GM23248 (cell line): ENCODE data around the gene HDHD5.

Experiments used
- EZH2 ChIP-seq: fragments of 200-600 bp; sonication (generic); IDR thresholded peaks from 2 replicates; pipeline ENCODE4 v1.6.1; 2018; ENCODE audit warnings: antibody characterized with exemption, mild to moderate bottlenecking; ENCODE audit not compliant: insufficient read depth, poor library complexity, severe bottlenecking
- EZH2phosphoT487 ChIP-seq: fragments of 200-600 bp; sonication (generic); IDR thresholded peaks from 2 replicates; pipeline ENCODE4 v1.6.1; 2018; ENCODE audit warnings: antibody characterized with exemption, moderate library complexity, mild to moderate bottlenecking, low read depth; ENCODE audit not compliant: insufficient read depth

- no peak for TF ChIP-seq EZH2
- no peak for TF ChIP-seq EZH2phosphoT487
Measured at GRCh38 chr22:17118342-17118741, 40.7 kb downstream of the HDHD5 start.
